Activated naive CD4-positive, alpha-beta T cell treated with anti-CD3 and anti-CD28 coated beads, Interleukin-2, amount 10 ng/mL, durations not matched to agents 7 days and 5 days (primary cell): ENCODE results near the gene TMEM178B.

Source experiments
- CTCF ChIA-PET: fragments of 350-600 bp; sonication (Branson Sonifier 250); formaldehyde crosslinking; loops from one replicate; lab custom pipeline; 2021; ENCODE audit warnings: antibody characterized with exemption; lab: Charles Lee
- DNase-seq: peaks from one replicate; pipeline ENCODE4 v3.0.0-alpha.2; 2020
- H3K27ac Mint-ChIP-seq: one replicate; pipeline ENCODE4 v1.8.0; 2021; ENCODE audit warnings: mild to moderate bottlenecking, moderate library complexity, mixed read lengths
- H3K27me3 Mint-ChIP-seq: one replicate; pipeline ENCODE4 v1.8.0; 2021; ENCODE audit warnings: mild to moderate bottlenecking, mixed read lengths
- H3K36me3 Mint-ChIP-seq: one replicate; pipeline ENCODE4 v1.8.0; 2021; ENCODE audit warnings: mixed read lengths
- H3K4me1 Mint-ChIP-seq: one replicate; pipeline ENCODE4 v1.8.0; 2021; ENCODE audit warnings: mixed read lengths
- H3K4me3 Mint-ChIP-seq: one replicate; pipeline ENCODE4 v1.8.0; 2021; ENCODE audit warnings: mild to moderate bottlenecking, moderate library complexity, mixed read lengths
- H3K9me3 Mint-ChIP-seq: one replicate; pipeline ENCODE4 v1.8.0; 2021; ENCODE audit warnings: mixed read lengths

TMEM178B gene

DNA sequence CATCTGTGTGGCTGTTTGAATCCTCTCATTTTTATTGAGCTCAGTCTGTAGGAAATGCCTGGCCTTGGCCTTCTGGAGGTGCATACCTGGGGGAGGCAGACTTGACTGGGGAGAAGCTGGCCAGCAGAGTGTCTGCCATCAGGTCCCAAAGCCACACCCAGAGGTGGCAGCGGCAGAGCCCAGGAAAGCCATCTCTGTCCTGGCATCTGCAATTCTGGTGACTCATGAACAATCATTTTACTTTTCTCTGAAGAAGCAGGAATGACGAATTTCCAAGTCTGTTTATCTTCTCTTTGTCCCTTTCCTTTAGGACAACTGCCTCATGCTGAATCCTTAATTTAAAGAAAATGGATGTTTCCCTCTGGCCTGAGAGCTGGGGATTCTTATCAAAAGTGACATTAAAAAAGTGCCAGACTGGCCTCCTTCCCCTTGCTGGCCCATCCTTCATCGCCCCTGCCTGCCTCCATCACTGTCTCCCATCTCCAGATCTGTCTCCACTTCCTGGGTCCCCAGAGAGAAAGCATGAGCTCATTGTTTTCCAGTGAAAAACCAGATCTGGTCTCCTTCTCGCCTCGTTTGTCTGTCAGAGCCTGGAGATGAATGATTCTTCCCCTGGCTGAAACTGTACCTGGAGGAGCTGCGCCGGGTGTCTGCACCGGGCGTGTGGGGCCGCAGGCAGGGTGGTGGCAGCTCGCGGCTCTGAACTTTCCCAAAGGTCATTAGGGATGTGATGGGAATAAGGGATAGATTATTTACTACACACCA is 124.5 kb downstream of the TMEM178B start:
- H3K36me3 Mint-ChIP-seq: no peaks in the 10 kb centered on the region
- no peak overlapping the region for H3K4me3 Mint-ChIP-seq
- CTCF ChIA-PET: interaction anchor here (0.6 kb wide), 1 partner anchor 8 kb away, joined by 3 read pairs; no protein-coding TSS in a partner anchor
- H3K27ac Mint-ChIP-seq: no peak overlapping the region
- H3K27me3 Mint-ChIP-seq: peaks cover 21% of the 10 kb centered on the region
- no peaks in the 10 kb centered on the region for H3K9me3 Mint-ChIP-seq
- no peaks in the 10 kb centered on the region for H3K4me1 Mint-ChIP-seq
- no peak for DNase-seq

- CTCF ChIA-PET: no interaction called here
- Mint-ChIP-seq H3K4me1 (no peaks in the 10 kb centered on the region), H3K9me3 (no peaks in the 10 kb centered on the region), H3K27ac (no peak overlapping the region), H3K36me3 (no peaks in the 10 kb centered on the region), H3K27me3 (peaks cover 31% of the 10 kb centered on the region), H3K4me3 (no peak overlapping the region)
- DNase-seq: no peak
These were observed 126.6 kb downstream of the TMEM178B start for GRCh38 chr7:141200191-141201108.

- H3K4me3 Mint-ChIP-seq: no peak overlapping the region
These were observed 127.5 kb downstream of the TMEM178B start for GRCh38 chr7:141201145-141201885.

DNA sequence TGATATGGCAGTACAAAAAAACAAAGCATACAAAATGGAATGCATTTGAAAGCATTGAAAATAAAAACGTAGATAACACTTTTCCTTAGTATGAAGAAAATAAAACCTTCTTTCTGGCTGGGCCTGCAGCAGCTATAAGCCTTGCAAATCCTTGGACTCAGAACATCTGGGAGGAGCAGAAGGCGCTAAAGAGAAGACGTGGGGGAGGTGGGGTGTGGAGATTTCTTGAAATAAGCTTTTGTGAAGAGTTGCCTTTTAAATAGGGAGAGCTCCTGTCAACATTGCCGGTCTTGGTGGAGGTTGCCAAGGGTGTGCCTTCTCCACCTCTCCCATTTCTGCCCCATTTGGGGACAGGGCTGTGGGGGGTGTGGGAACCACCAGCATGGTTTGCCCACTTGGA is 128.7 kb downstream of the TMEM178B start:
- Mint-ChIP-seq H3K27me3 (peaks cover 31% of the 10 kb centered on the region), H3K4me3 (no peak overlapping the region), H3K4me1 (no peaks in the 10 kb centered on the region), H3K9me3 (no peaks in the 10 kb centered on the region), H3K36me3 (no peaks in the 10 kb centered on the region), H3K27ac (no peak overlapping the region)
- CTCF ChIA-PET: no interaction called here
- DNase-seq: no peak

More at GRCh38 chr7:141201145-141201885, 127.5 kb downstream of the TMEM178B start:
- DNase-seq: no peak
- Mint-ChIP-seq H3K27ac (no peak overlapping the region), H3K4me1 (no peaks in the 10 kb centered on the region), H3K9me3 (no peaks in the 10 kb centered on the region), H3K36me3 (no peaks in the 10 kb centered on the region), H3K27me3 (peaks cover 31% of the 10 kb centered on the region)
- CTCF ChIA-PET: no interaction called here

- Mint-ChIP-seq H3K27me3 (peaks cover 31% of the 10 kb centered on the region), H3K4me1 (no peaks in the 10 kb centered on the region), H3K36me3 (no peaks in the 10 kb centered on the region), H3K4me3 (no peak overlapping the region), H3K9me3 (no peaks in the 10 kb centered on the region), H3K27ac (no peak overlapping the region)
- CTCF ChIA-PET: no interaction called here
- no peak for DNase-seq
These were observed 129.3 kb downstream of the TMEM178B start for GRCh38 chr7:141203177-141203576.

- no peaks in the 10 kb centered on the region for H3K4me1 Mint-ChIP-seq
- H3K27me3 Mint-ChIP-seq: peaks cover 28% of the 10 kb centered on the region
- DNase-seq: no peak
- no peaks in the 10 kb centered on the region for H3K9me3 Mint-ChIP-seq
- H3K36me3 Mint-ChIP-seq: no peaks in the 10 kb centered on the region
- no peak overlapping the region for H3K4me3 Mint-ChIP-seq
- CTCF ChIA-PET: no interaction called here
- no peak overlapping the region for H3K27ac Mint-ChIP-seq
These were observed 129.7 kb downstream of the TMEM178B start for GRCh38 chr7:141203586-141203985.

DNA sequence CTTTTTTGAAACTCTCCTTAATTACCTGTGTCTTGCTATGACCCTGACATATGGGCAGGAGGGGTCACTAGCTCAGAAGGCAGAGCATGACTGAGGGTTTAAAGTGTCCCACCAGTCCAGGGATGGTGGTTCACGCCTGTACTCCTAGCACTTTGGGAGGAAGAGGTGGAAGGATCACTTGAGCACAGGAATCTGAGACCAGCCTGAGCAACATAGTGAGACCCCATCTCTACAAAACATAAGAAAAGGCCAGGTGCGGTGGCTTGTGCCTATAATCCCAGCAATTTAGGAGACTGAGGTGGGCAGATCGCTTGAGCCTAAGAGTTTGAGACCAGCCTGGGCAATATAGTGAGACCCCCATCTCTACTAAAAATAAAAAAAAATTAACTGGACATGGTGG is 133.8 kb downstream of the TMEM178B start:
- Mint-ChIP-seq H3K4me3 (no peak overlapping the region), H3K9me3 (no peaks in the 10 kb centered on the region), H3K36me3 (no peaks in the 10 kb centered on the region), H3K27ac (no peak overlapping the region), H3K27me3 (peaks cover 26% of the 10 kb centered on the region), H3K4me1 (no peaks in the 10 kb centered on the region)
- no peak for DNase-seq
- CTCF ChIA-PET: no interaction called here

DNA sequence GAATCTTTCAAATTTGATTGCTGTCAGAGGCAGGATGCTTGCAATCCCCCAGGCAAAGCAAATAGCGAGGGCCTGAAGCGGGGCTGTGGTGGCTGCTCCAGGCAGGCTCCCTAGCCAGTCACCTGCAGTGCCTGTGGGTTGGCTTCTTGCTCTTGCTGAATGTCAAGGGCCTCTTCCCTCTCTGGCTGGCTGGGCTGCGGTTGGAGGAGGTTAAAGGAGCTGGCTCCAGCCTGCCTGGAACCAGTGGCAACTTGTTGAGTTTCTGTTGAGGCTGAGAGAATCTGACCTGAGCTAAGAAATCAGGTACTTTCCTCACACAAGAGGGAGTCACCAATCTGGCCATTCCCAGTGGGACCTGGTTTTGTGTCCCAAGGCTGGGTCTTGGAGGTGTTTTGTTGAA is 134.7 kb downstream of the TMEM178B start:
- DNase-seq: no peak
- no peaks in the 10 kb centered on the region for H3K36me3 Mint-ChIP-seq
- H3K4me3 Mint-ChIP-seq: no peak overlapping the region
- CTCF ChIA-PET: no interaction called here
- no peak overlapping the region for H3K27ac Mint-ChIP-seq
- peaks cover 19% of the 10 kb centered on the region for H3K27me3 Mint-ChIP-seq
- no peaks in the 10 kb centered on the region for H3K9me3 Mint-ChIP-seq
- H3K4me1 Mint-ChIP-seq: no peaks in the 10 kb centered on the region

DNA sequence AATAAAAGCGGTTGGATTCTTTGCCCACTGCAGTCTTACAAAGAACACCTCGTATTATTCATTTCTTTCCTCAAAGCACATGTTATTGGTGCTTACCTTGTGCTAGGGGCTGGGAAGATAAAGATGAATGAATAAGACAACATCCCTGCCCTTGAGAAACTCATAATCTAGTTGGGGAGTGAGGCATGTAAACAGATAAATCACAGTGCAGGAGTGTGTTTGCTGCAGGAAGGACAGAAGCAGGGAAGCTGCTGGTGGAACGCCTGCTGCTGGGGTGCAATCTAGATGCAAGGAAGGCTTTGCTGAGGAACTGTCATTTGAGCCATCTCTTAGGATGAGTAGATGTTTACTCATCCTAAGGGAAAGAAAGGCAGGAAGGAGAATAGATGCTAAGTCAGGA is 135.6 kb downstream of the TMEM178B start:
- H3K27ac Mint-ChIP-seq: no peak overlapping the region
- no peak overlapping the region for H3K4me3 Mint-ChIP-seq
- no peaks in the 10 kb centered on the region for H3K9me3 Mint-ChIP-seq
- H3K36me3 Mint-ChIP-seq: no peaks in the 10 kb centered on the region
- CTCF ChIA-PET: no interaction called here
- H3K4me1 Mint-ChIP-seq: no peaks in the 10 kb centered on the region
- H3K27me3 Mint-ChIP-seq: peaks cover 10% of the 10 kb centered on the region
- no peak for DNase-seq

DNA sequence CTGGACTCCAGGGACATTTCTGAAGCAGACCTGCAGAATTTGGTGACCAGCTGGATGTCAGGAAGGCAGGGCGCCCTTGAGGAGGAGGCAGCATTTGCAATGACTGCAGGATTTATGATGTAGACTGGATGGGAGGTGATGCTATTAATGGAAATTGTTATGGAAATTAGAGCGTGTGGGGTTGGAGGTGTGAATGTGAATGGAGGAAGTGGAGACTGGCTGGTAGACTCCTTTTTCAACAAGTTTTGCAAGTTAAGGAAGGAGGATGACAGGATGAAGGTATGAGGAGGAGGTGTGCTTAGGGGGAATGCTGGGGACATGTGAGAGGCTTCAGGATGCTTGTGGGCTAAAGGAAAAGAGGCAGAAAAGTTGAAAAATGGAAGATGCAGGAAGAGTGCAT is 137.0 kb downstream of the TMEM178B start:
- Mint-ChIP-seq H3K36me3 (no peaks in the 10 kb centered on the region), H3K4me3 (no peak overlapping the region), H3K9me3 (no peaks in the 10 kb centered on the region), H3K27me3 (peaks cover 10% of the 10 kb centered on the region), H3K27ac (no peak overlapping the region), H3K4me1 (no peaks in the 10 kb centered on the region)
- CTCF ChIA-PET: no interaction called here
- DNase-seq: no peak

GRCh38 chr7:141213226-141213625 is 139.4 kb downstream of the TMEM178B start:
- Mint-ChIP-seq H3K4me3 (no peak overlapping the region), H3K9me3 (no peaks in the 10 kb centered on the region), H3K27ac (no peak overlapping the region), H3K27me3 (peaks cover 18% of the 10 kb centered on the region), H3K36me3 (no peaks in the 10 kb centered on the region), H3K4me1 (no peaks in the 10 kb centered on the region)
- no peak for DNase-seq
- CTCF ChIA-PET: no interaction called here

- no peak overlapping the region for H3K27ac Mint-ChIP-seq
- no peaks in the 10 kb centered on the region for H3K36me3 Mint-ChIP-seq
- no peaks in the 10 kb centered on the region for H3K4me1 Mint-ChIP-seq
- CTCF ChIA-PET: no interaction called here
- H3K4me3 Mint-ChIP-seq: no peak overlapping the region
- no peak for DNase-seq
- H3K9me3 Mint-ChIP-seq: no peaks in the 10 kb centered on the region
- H3K27me3 Mint-ChIP-seq: peaks cover 21% of the 10 kb centered on the region
These were observed 144.1 kb downstream of the TMEM178B start for GRCh38 chr7:141217938-141218337.

GRCh38 chr7:141218941-141219340 is 145.1 kb downstream of the TMEM178B start:
- H3K27me3 Mint-ChIP-seq: peaks cover 21% of the 10 kb centered on the region
- H3K36me3 Mint-ChIP-seq: no peaks in the 10 kb centered on the region
- H3K4me1 Mint-ChIP-seq: no peaks in the 10 kb centered on the region
- DNase-seq: no peak
- H3K4me3 Mint-ChIP-seq: no peak overlapping the region
- H3K27ac Mint-ChIP-seq: no peak overlapping the region
- CTCF ChIA-PET: no interaction called here
- no peaks in the 10 kb centered on the region for H3K9me3 Mint-ChIP-seq

DNA sequence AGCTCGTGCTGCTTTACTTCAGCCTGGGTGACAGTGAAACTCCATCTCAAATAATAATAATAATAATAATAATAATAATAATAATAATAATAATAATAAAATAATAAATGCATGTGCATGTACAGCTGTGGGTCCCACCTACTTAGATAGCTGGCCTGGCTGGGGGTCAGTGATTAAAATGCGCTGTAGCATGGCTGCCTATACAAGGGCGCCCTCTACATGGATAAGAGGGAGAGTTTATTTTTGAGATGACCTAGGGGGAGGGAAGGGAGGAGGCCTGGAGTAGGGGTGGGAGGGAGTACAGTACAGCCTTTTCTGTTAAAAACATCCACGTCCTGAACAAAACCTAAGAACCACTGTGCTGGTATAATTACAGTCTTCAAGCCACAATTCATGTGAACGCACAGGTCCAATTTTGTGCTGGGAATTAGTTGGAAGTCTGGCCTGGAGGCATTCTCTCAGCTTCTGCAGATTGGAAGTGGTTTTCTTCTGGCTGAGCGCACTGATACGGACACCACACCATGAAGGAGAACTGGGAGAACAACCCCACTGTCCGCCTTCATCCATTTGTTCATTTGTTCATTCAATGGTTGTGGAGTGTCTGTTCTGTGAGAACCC is 146.5 kb downstream of the TMEM178B start:
- H3K27me3 Mint-ChIP-seq: peaks cover 21% of the 10 kb centered on the region
- CTCF ChIA-PET: no interaction called here
- H3K27ac Mint-ChIP-seq: no peak overlapping the region
- H3K4me3 Mint-ChIP-seq: no peak overlapping the region
- H3K4me1 Mint-ChIP-seq: no peaks in the 10 kb centered on the region
- H3K36me3 Mint-ChIP-seq: no peaks in the 10 kb centered on the region
- no peak for DNase-seq
- H3K9me3 Mint-ChIP-seq: no peaks in the 10 kb centered on the region
